ENCODE measurements around the gene ZNF385A.

GRCh38 chr12:54385251-54385914, 850 bp upstream of the ZNF385A start:
- no peak for TF ChIP-seq POLR2AphosphoS5 (IDR thresholded peaks at IDR 0.05; ENCODE audit: insufficient read depth, low read depth, low read length)
- no peak for TF ChIP-seq CTCF (IDR thresholded peaks at IDR 0.05; ENCODE audit: extremely low read depth in 1 of 2, insufficient read depth in 1 of 2, low read depth in 1 of 2, low read length in 2 of 2)
- no peak for TF ChIP-seq POLR2A (IDR thresholded peaks at IDR 0.05; ENCODE audit: low read depth, low read length)
- TF ChIP-seq MYC (IDR thresholded peaks at IDR 0.05; ENCODE audit: low read depth, low read length): no peak
- TF ChIP-seq EZH2 (IDR thresholded peaks at IDR 0.05; ENCODE audit: borderline replicate concordance, low read depth, low read length, severe bottlenecking): no peak
- no peak for TF ChIP-seq GATA2 (IDR thresholded peaks at IDR 0.05; ENCODE audit: insufficient read depth, insufficient read length, low read depth, low read length)
- no peak for TF ChIP-seq MAX (IDR thresholded peaks at IDR 0.05; ENCODE audit: insufficient read depth, insufficient read length)
- no peak for TF ChIP-seq JUN (IDR thresholded peaks at IDR 0.05; ENCODE audit: borderline replicate concordance, insufficient read depth, insufficient read length, low read depth)

Measured in endothelial cell of umbilical vein (primary cell).